Ovary (tissue), 3 donors: ENCODE results near the gene PTPRN2.

Experiments used
- CTCF ChIP-seq, 3 donors: fragments of 450-650 bp in 2 of 3; fragments of 200-600 bp in 1 of 3; IDR thresholded peaks; one replicate each; pipeline versions ENCODE4 v1.5.1 to v1.8.0; 2016 to 2022; ENCODE audit warnings: antibody characterized with exemption in 3 of 3, mild to moderate bottlenecking in 1 of 3
- POLR2A ChIP-seq: fragments of 450-650 bp; IDR thresholded peaks from one replicate; pipeline ENCODE4 v1.6.1; 2017; ENCODE audit warnings: antibody characterized with exemption, mild to moderate bottlenecking, moderate library complexity
- donor health status: DM: no; HTN: no; CAD: no.

GRCh38 chr7:158303121-158303520 lies 284.5 kb downstream of the PTPRN2 start:
- no peak for TF ChIP-seq POLR2A
- no peak for TF ChIP-seq CTCF (IDR thresholded peaks at IDR 0.05)
